ENCODE data around the gene TRIM13.

Gene TRIM13

DNA sequence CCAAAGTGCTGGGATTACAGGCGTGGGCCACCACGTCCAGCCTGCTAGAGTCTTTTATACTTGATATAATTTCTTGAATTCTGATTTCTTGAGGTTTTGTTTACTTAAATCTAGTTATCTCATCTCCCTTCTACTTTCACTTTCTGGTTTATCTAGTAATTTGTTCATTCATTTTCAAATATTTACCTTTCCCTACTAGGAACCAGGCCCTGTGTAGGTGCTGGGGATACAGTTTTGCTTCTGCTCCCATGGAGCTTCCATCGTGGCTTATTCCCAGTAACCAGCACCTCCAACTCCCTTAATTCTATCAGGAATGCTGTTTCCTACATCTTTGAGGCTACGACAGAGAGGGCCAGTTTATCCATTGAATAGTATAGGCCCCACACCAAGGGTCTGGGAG, 24.1 kb upstream of the TRIM13 start:
- no peak for TF ChIP-seq CEBPB (IDR thresholded peaks at IDR 0.05)
- TF ChIP-seq TEAD4 (IDR thresholded peaks at IDR 0.05), result no peak
- no peak for TF ChIP-seq EP300 (IDR thresholded peaks at IDR 0.05; ENCODE audit: borderline replicate concordance)
- no peak for TF ChIP-seq ZBTB7A (IDR thresholded peaks at IDR 0.05; ENCODE audit: low read depth)
- no peak for TF ChIP-seq FOXM1 (IDR thresholded peaks at IDR 0.05; ENCODE audit: borderline replicate concordance, low read depth)
- TF ChIP-seq, protein P1, sequence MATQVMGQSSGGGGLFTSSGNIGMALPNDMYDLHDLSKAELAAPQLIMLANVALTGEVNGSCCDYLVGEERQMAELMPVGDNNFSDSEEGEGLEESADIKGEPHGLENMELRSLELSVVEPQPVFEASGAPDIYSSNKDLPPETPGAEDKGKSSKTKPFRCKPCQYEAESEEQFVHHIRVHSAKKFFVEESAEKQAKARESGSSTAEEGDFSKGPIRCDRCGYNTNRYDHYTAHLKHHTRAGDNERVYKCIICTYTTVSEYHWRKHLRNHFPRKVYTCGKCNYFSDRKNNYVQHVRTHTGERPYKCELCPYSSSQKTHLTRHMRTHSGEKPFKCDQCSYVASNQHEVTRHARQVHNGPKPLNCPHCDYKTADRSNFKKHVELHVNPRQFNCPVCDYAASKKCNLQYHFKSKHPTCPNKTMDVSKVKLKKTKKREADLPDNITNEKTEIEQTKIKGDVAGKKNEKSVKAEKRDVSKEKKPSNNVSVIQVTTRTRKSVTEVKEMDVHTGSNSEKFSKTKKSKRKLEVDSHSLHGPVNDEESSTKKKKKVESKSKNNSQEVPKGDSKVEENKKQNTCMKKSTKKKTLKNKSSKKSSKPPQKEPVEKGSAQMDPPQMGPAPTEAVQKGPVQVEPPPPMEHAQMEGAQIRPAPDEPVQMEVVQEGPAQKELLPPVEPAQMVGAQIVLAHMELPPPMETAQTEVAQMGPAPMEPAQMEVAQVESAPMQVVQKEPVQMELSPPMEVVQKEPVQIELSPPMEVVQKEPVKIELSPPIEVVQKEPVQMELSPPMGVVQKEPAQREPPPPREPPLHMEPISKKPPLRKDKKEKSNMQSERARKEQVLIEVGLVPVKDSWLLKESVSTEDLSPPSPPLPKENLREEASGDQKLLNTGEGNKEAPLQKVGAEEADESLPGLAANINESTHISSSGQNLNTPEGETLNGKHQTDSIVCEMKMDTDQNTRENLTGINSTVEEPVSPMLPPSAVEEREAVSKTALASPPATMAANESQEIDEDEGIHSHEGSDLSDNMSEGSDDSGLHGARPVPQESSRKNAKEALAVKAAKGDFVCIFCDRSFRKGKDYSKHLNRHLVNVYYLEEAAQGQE (IDR thresholded peaks at IDR 0.05; ENCODE audit: low read depth), result no peak
- TF ChIP-seq CREB1 (IDR thresholded peaks at IDR 0.05; ENCODE audit: low read depth), result no peak
- TF ChIP-seq TCF12 (IDR thresholded peaks at IDR 0.05; ENCODE audit: low read depth), result no peak
- no peak for TF ChIP-seq RAD21 (IDR thresholded peaks at IDR 0.05; ENCODE audit: low read depth)
- TF ChIP-seq EGR1 (IDR thresholded peaks at IDR 0.05), result no peak
- TF ChIP-seq, protein P2, sequence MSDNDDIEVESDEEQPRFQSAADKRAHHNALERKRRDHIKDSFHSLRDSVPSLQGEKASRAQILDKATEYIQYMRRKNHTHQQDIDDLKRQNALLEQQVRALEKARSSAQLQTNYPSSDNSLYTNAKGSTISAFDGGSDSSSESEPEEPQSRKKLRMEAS (IDR thresholded peaks at IDR 0.05), result no peak
- TF ChIP-seq, protein P3, sequence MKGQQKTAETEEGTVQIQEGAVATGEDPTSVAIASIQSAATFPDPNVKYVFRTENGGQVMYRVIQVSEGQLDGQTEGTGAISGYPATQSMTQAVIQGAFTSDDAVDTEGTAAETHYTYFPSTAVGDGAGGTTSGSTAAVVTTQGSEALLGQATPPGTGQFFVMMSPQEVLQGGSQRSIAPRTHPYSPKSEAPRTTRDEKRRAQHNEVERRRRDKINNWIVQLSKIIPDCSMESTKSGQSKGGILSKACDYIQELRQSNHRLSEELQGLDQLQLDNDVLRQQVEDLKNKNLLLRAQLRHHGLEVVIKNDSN (IDR thresholded peaks at IDR 0.05), result no peak
- TF ChIP-seq TAF1 (IDR thresholded peaks at IDR 0.05; ENCODE audit: low read depth), result no peak
- TF ChIP-seq NFIC (IDR thresholded peaks at IDR 0.05), result no peak
- TF ChIP-seq YY1 (IDR thresholded peaks at IDR 0.05; ENCODE audit: low read depth), result no peak

DNA sequence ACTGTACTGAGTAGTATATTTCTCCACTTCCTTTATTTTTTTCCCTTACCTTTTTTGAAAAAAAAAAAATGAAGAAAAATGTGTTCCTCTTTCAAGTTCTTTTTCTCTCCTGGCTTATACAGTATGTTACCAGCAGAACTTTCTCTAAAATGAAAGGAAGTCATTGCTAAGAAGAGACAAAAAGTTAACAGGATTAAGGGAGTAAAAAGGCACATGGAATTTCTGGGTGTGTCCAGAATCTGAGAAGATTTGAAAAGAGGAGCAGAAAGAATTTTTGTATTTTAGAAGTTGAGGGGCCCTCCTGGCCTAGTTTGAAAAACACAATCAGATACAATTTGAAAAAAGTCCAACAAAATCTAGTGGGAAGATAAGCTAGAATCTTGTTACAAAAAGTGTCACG, 21.0 kb upstream of the TRIM13 start:
- TF ChIP-seq NFIC (IDR thresholded peaks at IDR 0.05) (no peak), RAD21 (IDR thresholded peaks at IDR 0.05; ENCODE audit: low read depth) (no peak), TCF12 (IDR thresholded peaks at IDR 0.05; ENCODE audit: low read depth) (no peak), EGR1 (IDR thresholded peaks at IDR 0.05) (no peak), FOXM1 (IDR thresholded peaks at IDR 0.05; ENCODE audit: borderline replicate concordance, low read depth) (no peak)

DNA sequence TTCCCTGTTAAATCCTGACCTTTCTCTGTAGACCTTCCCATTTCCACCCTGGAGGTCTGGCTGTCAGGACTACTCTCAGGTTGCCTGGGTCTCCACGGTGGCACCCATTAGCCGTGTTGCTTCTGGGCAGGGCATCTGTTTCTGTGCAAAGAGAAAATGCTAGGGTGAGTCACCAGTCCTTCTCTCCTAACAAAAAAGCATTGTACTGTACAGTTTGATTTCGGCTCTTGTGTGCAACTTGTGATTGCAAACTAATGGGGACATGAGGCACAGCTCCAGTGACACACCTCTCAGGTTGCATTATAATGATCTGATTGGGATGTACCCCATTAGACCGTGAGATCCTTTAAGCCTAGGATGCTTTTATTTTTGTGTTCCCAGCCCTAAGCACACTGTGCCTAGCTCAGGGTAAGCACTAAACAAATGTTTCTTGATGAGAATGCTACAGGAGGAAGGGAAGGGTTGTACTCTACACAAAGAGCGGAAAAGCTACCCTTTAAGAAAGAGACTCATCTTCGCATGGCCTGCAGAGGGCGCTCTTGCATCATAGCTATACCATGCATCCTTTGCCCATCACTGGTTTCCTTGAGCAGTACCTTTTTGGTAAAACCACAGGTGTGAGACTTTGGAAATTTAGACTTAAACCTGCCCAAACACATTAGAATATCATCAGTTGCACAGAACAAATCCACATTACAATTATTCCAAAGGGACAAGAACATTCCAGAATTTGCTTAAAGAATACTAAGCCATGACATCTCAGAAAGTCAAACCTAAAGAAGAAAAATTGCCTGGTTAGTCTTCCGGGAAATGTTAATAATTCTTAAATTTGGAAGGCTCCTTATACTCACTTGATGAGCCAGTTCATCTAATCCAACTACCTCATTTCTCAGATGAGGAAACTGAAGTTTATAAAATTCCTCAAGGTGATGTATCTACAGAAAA, 20.3 kb upstream of the TRIM13 start:
- no peak for TF ChIP-seq YY1 (IDR thresholded peaks at IDR 0.05; ENCODE audit: low read depth)
- no peak for TF ChIP-seq NFIC (IDR thresholded peaks at IDR 0.05)
- TF ChIP-seq RAD21 (IDR thresholded peaks at IDR 0.05; ENCODE audit: low read depth), result peak; percentile 82

DNA sequence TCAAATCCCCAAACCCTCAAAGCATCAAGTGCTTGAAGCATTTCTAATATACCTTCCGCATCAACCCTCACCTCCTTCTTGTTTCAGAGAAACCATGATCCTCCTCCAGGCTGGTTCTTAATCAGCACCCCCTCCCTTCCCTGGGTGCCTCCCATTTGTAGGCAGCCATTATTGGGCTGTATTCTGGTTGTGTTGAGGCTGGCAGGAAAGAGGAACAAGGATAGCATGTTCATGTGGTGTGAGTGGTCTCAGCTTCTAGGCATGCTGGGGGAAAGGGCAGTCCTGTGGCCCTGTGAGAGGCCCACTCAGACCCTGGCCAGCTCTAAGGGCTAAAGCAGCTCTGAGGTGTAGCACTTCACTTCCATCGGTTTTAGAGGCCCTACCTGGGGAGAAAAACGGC, 18.9 kb upstream of the TRIM13 start:
- TF ChIP-seq YY1 (IDR thresholded peaks at IDR 0.05; ENCODE audit: low read depth) (no peak), EP300 (IDR thresholded peaks at IDR 0.05; ENCODE audit: borderline replicate concordance) (no peak), TAF1 (IDR thresholded peaks at IDR 0.05; ENCODE audit: low read depth) (no peak), TEAD4 (IDR thresholded peaks at IDR 0.05) (no peak), FOXM1 (IDR thresholded peaks at IDR 0.05; ENCODE audit: borderline replicate concordance, low read depth) (no peak), EGR1 (IDR thresholded peaks at IDR 0.05) (no peak), ZBTB7A (IDR thresholded peaks at IDR 0.05; ENCODE audit: low read depth) (no peak), NFIC (IDR thresholded peaks at IDR 0.05) (no peak)
- TF ChIP-seq, protein P3 (IDR thresholded peaks at IDR 0.05), result no peak

DNA sequence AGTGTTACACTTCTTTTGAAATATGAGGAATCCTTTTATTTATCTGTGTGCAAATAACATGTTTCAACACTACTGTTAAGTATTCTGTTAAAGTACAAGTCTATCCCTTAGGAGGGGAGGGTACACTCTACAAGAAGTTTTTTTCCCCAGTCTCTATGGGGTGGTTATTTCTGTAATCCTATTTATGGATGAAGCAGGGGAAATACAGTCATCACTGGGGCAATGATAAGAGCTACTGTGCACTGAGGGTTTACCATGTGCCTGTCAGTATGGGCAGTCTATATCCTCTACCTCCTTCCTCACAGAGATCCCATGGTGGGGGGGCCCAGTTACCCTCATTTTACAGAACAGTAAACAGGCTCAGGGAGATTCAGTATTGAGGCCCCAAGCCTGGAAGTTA, 16.6 kb upstream of the TRIM13 start:
- TF ChIP-seq, protein P3 (IDR thresholded peaks at IDR 0.05), result no peak
- TF ChIP-seq, protein P1 (IDR thresholded peaks at IDR 0.05; ENCODE audit: low read depth), result no peak
- TF ChIP-seq EP300 (IDR thresholded peaks at IDR 0.05; ENCODE audit: borderline replicate concordance), result no peak
- TF ChIP-seq ZBTB7A (IDR thresholded peaks at IDR 0.05; ENCODE audit: low read depth), result no peak
- TF ChIP-seq EGR1 (IDR thresholded peaks at IDR 0.05), result no peak
- TF ChIP-seq NFIC (IDR thresholded peaks at IDR 0.05), result no peak

DNA sequence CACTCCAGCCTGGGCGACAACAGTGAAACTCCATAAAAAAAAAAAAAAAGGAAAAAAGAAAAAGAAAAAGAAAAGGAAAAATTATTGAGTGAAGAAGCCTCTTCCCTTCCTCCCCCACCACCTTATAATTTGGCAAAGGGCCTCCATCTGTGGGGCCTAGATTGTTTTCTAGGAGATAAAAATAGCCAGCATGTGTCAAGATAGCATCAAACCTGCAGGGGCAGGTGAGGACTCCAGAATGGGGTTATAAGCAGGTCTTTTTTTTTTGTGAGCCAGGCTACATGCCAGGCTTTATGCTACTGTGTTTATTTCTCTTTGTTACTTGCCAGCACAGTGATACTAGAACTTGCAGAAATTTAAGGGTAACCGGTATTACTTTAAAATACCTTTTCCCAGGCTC, 11.7 kb upstream of the TRIM13 start:
- TF ChIP-seq NFIC (IDR thresholded peaks at IDR 0.05) (no peak), CREB1 (IDR thresholded peaks at IDR 0.05; ENCODE audit: low read depth) (no peak), EGR1 (IDR thresholded peaks at IDR 0.05) (no peak), EP300 (IDR thresholded peaks at IDR 0.05; ENCODE audit: borderline replicate concordance) (no peak), TAF1 (IDR thresholded peaks at IDR 0.05; ENCODE audit: low read depth) (no peak), ZBTB7A (IDR thresholded peaks at IDR 0.05; ENCODE audit: low read depth) (no peak), RAD21 (IDR thresholded peaks at IDR 0.05; ENCODE audit: low read depth) (no peak), YY1 (IDR thresholded peaks at IDR 0.05; ENCODE audit: low read depth) (no peak), CEBPB (IDR thresholded peaks at IDR 0.05) (no peak), FOXM1 (IDR thresholded peaks at IDR 0.05; ENCODE audit: borderline replicate concordance, low read depth) (no peak), TEAD4 (IDR thresholded peaks at IDR 0.05) (no peak), TCF12 (IDR thresholded peaks at IDR 0.05; ENCODE audit: low read depth) (no peak)
- TF ChIP-seq, protein P3 (IDR thresholded peaks at IDR 0.05), result no peak
- TF ChIP-seq, protein P2 (IDR thresholded peaks at IDR 0.05), result no peak
- TF ChIP-seq, protein P1 (IDR thresholded peaks at IDR 0.05; ENCODE audit: low read depth), result no peak

Measured in Ishikawa (cell line).